ENCODE measurements around the gene DHH.

DNA sequence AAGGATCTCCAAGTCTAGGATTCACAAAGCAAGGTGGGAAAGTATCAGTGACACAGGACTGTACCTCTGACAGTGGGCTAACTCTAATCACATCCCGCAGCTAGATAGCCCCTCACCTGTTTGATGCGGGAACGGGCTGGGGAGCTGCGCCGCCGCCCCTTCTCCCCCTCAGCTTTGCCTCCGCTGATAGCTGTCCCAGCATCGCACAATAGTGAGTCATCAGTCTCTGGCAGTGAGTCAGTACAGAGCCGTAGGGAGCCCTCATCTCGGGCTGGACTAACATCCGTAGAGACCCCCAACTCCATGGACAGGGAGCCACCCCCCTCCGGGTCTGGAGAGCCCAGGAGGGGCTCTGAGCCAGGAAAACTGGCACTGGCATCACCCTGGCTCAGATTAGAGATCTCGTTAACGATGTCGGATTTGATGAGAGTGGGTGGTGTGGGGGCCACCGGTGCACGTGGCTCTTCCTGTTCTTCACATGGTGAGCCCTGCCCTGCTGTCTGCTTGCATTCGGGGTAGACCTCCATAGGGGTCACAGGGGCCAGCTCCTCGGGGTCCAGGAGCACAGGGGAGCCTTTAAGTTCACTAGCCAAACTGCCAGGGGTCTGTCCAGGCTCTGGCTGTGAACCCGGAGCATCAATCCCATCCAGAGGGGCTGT, 44.9 kb downstream of the DHH start:
- TF ChIP-seq, protein P1, sequence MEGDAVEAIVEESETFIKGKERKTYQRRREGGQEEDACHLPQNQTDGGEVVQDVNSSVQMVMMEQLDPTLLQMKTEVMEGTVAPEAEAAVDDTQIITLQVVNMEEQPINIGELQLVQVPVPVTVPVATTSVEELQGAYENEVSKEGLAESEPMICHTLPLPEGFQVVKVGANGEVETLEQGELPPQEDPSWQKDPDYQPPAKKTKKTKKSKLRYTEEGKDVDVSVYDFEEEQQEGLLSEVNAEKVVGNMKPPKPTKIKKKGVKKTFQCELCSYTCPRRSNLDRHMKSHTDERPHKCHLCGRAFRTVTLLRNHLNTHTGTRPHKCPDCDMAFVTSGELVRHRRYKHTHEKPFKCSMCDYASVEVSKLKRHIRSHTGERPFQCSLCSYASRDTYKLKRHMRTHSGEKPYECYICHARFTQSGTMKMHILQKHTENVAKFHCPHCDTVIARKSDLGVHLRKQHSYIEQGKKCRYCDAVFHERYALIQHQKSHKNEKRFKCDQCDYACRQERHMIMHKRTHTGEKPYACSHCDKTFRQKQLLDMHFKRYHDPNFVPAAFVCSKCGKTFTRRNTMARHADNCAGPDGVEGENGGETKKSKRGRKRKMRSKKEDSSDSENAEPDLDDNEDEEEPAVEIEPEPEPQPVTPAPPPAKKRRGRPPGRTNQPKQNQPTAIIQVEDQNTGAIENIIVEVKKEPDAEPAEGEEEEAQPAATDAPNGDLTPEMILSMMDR (IDR thresholded peaks at IDR 0.05; ENCODE audit: poor library complexity), result no peak
- no peak for TF ChIP-seq EZH2 (IDR thresholded peaks at IDR 0.05; ENCODE audit: borderline replicate concordance)
